ENCODE measurements around the gene PTGFRN.
"Not testable (repeated sequence)": the region's sequence is repeated elsewhere in the genome, so short reads cannot be mapped to it uniquely, and the experiment has no call there.

The PTGFRN gene

DNA sequence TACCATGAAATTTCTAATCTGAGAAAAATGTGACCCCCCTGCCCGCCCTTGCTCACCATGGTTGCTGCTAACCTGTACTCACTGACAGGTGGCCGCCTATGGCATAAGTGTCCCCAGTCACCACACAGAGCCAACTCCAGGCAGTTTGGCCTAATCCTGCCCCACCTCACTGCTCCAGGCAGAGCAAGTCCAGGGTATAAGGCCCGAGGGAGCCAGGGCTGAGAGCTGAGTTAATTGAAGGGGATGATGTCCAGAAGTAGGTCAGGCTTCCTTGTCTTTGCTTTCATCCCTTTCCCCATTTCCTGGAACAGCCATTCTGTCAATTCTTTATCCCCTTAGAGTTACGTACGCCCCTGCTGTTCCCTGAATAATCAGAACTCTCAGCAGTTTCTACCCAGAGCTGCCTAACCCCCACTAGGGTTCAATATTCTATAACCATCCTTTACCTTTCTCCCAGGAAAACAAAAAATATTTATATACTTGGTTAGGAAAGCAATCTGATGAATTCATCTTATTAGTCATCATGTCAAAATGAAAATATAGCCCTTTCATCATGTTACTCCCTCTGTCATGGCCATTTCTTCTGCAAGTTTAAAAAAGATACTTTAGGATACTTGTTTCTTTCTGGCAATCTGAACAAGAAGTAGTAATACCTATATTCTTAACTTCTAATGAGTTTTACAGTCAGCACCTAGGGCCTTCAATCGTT lies 62.4 kb downstream of the PTGFRN start:
- no peak for DNase-seq (ENCODE audit: low read depth in 2 of 2)

DNA sequence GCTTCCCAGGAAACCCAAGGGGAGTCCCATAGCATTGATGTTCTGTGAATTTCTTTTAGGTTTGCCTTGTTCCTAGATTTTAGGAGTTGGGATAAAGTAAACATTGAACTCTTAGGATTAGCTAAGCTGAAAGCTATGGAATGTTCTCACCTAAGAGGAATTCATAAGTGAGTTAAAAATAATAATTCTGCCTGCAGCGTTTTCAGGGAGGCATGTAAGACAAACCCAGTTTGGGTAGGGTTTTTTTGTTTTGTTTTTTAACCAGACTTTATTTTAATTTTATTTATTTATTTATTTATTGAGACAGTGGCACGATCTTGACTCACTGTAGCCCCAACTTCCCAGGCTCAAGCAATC lies 62.9 kb downstream of the PTGFRN start:
- no peak for DNase-seq (ENCODE audit: low read depth in 2 of 2)

DNA sequence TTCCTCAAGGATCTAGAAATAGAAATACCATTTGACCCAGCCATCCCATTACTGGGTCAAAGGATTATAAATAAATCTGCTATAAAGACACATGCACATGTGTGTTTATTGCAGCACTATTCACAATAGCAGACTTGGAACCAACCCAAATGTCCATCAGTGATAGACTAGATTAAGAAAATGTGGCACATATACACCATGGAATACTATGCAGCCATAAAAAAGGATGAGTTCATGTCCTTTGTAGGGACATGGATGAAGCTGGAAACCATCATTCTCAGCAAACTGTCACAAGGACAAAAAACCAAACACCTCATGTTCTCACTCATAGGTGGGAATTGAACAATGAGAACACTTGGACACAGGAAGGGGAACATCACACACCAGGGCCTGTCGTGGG lies 70.6 kb downstream of the PTGFRN start:
- DNase-seq (ENCODE audit: low read depth in 2 of 2) = not testable (repeated sequence)

DNA sequence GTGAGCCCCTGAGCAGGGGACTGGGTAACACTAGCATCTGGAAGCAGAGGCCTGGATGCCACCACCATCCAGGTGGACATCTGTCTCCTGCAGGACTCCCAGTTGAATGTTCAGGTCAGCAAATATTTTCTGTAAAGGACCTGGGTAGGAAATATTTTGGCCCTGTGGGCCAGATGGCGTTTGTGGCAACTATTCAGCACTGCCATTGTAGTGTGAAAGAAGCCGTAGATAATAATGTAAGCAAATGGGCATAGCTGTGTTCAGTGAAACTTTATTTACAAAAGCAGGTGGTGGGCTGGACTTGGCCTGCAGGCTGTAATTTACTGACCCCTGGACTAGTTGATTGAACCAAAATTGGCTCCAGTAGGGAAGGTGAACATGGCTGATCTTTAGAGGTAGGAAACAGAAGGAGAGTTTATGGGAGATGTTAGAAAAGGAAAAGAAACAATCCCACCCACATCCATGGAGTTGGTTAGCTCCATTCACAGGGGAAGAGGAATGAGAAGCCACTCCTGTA lies 71.9 kb downstream of the PTGFRN start:
- DNase-seq (ENCODE audit: low read depth in 2 of 2) = no peak

DNA sequence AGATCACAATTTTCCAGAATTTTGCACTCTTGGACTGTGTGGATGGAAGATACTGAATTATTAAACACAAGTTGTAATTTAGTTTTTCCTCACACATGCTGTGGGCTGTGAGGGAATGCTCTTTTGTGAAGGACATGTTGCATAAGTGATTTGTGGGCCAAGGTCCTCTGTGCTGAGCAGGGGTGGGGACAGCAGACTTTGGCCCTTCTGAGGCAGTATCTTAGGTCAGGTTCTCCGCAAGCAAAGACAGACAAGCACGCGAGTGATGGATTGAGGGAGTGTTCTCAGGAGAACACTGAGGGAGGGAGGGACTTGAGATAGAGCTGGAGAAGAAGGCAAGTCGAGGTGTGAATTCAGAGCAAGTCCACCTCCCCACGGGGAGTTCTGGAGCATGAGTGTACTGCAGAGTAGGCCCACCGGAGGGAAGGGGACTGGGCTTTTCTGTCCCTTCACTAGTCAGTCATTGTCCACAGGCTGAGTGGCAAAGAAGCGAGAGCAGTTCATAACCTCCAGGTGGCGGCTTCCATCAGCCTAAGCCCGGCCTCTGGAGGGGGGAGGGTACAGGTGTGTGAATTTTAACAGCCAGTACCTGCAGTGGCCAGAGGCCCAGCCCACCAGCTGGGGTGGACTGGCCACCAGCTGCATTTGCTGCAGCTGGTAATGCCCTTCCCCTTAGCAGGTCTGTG lies 72.7 kb downstream of the PTGFRN start:
- DNase-seq (ENCODE audit: low read depth in 2 of 2) = no peak

DNA sequence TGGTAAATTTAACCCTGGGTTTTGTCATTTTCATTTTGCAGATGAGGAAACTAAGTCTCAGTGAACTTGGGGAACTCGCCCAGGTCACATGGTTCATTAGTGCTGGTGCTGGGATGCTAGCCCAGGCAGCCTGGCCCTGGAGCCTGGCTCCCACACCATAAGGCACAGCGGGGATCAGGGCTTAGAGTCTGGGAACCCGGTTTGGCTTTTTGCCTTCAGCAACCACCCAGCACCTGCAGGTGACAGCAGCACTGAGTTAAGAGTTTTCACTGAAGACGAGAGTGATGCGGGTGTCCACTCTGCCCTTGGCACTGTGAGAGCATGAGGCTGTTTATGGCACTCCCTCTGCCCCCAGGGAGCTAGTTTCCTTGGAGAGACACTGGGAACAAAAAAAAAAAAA lies 73.4 kb downstream of the PTGFRN start:
- DNase-seq (ENCODE audit: low read depth in 2 of 2) = no peak

DNA sequence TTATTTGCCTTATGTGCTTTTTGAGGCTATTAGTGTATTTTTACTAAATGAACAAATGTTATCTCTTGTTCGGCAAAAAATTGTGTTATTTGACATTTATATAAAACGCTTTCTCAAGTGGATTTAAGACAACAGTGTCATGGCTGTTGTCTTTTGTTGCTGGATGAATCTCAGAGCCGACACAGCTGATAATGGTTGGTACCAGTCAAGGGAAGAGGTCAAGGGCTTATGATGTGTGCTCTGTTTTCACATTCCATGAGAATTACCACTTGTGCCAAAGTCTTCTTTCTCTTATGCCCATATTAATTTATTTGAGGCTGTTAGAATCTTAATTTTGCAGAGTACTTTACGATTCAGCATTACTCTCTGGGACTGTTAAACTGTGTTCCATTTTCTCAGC lies 74.0 kb downstream of the PTGFRN start:
- no peak for DNase-seq (ENCODE audit: low read depth in 2 of 2)

DNA sequence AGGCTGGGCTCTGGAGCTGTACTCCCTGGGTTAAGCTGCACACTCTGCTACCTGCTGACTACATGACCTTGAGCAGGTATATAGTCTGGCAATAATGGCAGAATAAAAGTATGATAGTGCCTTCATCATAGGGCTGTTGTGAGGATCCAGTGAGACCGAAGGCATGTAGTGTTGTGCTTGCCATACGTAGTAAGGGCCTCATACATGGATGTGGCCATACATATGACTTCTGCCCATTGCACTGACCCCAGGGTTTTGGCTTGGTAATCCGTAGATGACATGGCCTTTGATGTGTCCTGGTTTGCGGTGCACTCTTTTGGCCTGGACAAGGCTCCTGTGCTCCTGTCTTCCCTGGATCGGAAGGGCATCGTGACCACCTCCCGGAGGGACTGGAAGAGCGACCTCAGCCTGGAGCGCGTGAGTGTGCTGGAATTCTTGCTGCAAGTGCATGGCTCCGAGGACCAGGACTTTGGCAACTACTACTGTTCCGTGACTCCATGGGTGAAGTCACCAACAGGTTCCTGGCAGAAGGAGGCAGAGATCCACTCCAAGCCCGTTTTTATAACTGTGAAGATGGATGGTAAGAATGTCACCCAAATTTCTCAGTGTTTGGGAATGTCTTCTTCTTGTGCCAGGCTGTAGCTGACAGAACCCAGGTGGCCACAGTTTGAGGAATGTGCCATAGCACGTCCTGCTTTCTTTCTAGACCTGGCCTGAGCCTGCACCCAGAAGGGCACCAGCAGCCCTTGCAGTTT lies 74.9 kb downstream of the PTGFRN start:
- no peak for DNase-seq (ENCODE audit: low read depth in 2 of 2)

DNA sequence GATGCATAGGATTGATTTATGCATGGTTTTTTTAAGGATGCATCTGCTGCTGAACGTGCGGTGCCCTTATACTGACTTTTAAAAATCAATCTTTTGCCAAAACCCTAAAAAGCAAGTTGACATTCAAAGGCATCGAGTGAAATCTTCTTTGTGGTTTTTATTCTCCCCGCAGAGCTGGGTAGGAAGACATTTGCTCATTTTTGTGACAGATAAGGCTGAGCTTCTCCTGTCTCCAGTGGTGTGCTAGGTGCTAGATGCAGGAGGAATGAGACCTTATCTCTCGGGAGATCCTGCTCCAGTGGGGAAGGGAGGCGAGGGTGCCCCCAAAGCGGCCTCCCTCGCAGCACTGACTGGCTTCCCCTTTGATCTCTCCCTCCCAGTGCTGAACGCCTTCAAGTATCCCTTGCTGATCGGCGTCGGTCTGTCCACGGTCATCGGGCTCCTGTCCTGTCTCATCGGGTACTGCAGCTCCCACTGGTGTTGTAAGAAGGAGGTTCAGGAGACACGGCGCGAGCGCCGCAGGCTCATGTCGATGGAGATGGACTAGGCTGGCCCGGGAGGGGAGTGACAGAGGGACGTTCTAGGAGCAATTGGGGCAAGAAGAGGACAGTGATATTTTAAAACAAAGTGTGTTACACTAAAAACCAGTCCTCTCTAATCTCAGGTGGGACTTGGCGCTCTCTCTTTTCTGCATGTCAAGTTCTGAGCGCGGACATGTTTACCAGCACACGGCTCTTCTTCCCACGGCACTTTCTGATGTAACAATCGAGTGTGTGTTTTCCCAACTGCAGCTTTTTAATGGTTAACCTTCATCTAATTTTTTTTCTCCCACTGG lies 76.9 kb downstream of the PTGFRN start:
- DNase-seq (ENCODE audit: low read depth in 2 of 2) = peak in 1 of 2 donors; percentile 17

DNA sequence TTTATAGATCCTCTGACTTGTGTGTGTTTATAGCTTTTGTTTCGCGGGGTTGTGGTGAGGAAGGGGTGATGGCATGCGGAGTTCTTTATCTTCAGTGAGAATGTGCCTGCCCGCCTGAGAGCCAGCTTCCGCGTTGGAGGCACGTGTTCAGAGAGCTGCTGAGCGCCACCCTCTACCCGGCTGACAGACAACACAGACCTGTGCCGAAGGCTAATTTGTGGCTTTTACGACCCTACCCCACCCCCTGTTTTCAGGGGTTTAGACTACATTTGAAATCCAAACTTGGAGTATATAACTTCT lies 77.5 kb downstream of the PTGFRN start:
- DNase-seq (ENCODE audit: low read depth in 2 of 2) = peak; percentile 52 to 57

DNA sequence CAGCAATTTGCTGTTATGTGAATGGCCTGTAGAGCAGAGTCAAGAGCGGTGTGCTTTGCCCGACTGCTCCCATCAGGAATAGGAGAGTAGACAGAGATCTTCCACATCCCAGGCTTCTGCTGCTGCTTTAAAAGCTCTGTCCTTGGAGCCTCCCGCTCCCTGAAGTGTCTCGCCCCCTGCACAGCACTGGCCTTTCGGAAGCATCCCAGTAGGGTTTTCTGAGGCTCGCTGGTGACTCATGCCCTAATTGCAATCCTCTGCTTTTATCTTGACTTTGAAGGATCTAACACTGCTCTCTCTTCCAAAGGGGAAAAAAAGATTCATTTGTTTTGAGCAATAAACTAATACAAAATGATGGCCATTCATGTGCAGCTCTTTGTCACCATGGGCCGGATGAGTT lies 78.5 kb downstream of the PTGFRN start:
- no peak for DNase-seq (ENCODE audit: low read depth in 2 of 2)

DNA sequence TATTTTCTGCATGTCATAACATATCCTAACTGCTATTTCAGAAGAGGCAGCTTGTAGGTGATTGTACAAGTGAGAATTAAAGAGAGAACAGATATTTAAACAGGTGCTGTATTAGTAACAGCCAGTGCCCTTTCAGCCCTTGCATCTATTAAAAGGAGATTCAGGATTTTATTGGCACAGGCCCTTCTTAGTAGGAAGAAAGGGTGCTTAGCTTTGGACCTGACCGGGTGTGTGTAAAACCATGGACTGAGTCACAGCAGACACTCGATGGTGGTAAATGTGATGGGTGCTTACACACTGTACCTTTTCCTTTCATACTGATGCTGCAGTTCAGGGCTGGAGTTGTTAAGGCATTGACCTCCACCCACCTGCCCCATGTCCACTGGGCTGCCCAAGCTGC lies 79.2 kb downstream of the PTGFRN start:
- DNase-seq (ENCODE audit: low read depth in 2 of 2) = no peak

DNA sequence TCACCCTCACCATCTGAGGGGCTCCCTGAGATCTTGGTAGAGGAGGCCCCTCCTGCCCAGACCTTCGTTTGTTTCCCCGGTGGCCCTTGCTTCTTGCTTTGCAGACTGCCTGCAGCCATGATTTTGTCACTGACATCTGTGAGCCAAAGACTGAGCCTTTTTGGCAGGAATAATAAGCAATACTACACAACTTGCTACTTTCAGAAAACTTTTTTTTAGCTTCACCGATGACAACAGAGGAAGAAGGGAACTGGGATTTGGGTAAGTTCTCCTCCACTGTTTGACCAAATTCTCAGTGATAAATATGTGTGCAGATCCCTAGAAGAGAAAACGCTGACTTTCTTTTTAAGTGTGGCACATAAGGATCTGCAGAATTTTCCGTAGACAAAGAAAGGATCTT lies 80.1 kb downstream of the PTGFRN start:
- DNase-seq (ENCODE audit: low read depth in 2 of 2) = no peak

DNA sequence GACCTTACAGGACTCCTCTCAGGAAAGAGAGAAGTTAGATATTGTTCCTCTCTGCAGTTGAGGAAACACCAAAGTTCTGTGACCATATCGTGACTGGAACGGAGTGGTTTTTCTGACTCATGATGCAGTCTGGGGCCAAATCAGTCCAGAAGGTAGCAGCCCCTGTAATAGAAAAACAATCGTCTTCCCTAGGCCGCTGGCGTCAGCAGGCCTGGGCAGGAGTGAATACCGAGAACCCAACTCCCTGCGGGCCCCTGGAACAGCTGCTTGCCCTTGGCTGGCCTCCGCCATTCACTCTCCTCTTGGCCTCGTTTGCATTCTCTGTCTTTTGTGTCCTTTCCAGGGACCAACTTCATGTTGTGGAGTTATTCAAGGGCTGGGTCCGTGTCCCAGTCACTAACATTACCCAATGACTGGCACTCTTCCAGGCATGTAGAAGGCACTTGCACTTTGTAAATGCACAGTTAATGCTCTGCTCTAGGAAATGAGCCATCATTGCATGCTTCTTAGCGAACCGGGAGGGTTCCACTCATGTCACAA lies 81.0 kb downstream of the PTGFRN start:
- no peak for DNase-seq (ENCODE audit: low read depth in 2 of 2)

DNA sequence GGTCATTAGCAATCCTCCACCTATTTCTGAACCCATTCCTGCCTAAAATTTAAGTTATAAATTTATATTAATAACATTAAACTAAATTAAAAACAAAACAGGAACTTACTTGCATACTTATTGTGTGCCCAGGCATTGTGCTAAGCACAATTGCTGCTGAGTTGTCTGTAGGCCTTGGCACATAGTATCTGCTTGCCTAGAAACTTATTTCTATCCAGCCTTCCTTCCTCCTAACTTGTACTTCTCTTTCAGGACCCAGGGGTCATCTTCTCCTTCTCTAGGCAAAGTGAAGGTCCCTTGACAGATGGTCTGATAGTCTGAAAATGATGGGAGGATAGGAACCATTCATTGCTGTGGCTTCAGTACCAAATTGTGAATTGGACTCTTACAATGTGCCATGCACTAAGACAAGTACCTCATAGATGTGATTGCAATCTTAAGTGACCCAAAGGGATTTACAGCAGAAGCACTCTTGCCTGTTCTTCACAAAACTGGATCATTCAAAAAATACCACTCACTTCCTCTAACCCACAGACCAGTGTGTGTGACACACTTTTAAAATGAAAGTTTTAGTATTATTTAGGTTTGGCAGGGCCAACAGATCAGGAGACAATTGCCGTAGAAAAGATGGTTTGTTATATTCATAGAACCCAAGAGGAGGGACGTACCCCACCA lies 81.6 kb downstream of the PTGFRN start:
- DNase-seq (ENCODE audit: low read depth in 2 of 2) = no peak

DNA sequence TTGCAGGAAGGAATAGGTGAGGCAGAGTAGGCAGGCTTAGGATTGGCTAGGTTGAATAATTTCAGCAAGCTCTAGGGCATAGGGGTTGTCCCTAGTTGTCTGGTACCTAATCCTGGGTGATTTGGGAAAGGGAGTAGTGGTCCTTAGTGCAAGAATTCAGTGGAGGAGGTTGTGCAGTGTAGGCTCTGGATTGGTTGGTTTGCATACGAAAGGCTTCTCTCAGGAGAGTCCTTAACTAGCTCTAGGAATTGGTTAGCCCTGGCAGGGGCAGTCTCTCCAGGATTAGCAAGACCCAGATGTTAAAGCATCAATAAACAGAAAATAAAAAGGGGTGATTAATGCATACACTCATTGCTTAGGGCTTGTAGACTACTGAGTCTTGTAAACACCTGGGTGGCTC lies 82.2 kb downstream of the PTGFRN start:
- DNase-seq (ENCODE audit: low read depth in 2 of 2) = no peak

DNA sequence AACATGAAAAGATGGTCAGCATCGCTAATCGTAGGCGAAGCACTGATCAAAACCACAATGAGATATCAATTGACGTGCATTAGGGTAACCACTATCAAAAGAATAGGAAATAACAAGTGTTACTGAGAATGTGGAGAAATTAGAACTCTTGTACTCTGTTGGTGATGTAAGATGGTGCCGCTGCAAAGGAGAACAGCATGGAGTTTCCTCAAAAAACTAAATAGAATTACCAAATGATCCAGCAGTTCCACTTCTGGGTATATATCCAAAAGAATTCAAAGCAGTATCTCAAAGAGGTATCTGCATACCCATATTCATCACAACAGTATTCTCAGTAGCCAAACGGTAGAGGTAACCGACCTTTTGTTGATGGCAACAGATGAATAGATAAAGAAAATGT lies 83.6 kb downstream of the PTGFRN start:
- no peak for DNase-seq (ENCODE audit: low read depth in 2 of 2)

DNA sequence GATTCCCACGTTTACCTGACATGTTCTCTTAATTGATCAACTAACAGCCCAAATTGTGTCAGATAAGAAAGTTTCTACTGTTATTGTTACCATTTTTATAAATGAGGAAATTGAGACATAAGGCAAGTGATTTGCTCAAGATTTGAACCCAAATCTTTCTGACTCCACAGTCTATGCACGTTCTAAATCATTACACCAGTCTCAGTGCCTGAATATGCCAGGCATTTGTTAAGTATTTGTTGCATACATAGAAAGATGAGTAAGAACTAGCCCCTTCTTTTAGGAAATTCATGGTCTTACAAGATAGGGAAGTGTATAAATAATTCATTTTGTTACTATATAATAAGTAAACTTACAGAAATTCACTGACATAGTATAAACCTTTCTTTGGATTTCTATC lies 84.7 kb downstream of the PTGFRN start:
- no peak for DNase-seq (ENCODE audit: low read depth in 2 of 2)

DNA sequence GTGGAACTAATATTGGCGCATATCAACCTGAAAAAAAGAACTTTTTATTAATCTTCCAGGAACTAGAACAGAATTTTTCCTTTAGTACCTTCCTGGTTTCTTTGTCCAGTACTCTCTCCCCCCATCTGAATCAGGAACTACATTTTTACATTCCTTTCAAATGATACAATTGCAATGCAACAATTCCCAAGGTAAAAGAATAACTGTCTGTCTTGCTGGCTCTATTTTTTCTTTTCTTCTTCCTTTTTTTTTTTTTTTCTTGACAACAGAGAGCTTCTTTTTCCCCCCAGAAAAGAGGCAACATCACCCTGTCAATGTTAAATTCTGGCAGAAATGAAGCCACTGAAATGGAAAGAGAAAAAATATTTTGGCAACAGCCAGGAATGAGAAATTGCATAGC lies 87.3 kb downstream of the PTGFRN start:
- DNase-seq (ENCODE audit: low read depth in 2 of 2) = no peak

DNA sequence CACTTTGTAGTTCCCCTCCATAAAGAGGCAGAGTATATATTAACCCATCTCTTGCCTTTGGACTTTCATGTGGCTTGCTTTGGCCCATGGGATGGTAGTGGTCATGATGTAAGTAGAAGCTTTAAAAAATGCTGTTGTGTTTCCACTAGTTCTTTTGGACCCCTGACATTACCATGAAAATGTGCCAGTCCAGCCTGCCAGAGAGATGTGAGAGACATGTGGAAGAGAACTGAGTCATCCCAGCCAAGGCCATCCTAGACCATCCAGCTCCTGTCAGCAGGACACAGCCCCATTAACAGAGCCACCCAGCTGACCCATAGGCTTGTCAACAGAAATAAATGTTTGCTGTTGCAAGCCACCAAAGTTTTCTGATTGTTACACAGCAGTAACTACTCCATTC lies 87.9 kb downstream of the PTGFRN start:
- no peak for DNase-seq (ENCODE audit: low read depth in 2 of 2)

DNA sequence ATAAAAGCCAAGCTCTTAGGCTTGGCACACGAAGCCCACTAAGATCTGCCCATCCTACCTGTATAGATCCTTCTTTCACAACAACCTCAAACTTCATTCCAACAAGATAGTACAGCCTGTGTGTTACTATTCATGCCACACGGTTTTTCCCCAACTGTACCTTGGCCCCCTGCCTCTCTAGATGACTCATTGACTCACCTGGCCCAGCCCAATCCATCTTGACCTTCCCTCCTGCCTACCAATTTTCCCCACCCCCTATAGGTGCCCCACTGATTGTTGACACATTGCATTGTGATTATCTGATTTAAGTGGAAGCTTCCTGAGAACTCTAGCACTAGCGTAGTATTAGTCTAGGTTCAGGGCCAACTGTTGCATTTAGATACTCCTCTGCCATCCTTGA lies 89.9 kb downstream of the PTGFRN start:
- no peak for DNase-seq (ENCODE audit: low read depth in 2 of 2)
